Measurements from ENCODE around the gene KCNQ1.

Gene KCNQ1

DNA sequence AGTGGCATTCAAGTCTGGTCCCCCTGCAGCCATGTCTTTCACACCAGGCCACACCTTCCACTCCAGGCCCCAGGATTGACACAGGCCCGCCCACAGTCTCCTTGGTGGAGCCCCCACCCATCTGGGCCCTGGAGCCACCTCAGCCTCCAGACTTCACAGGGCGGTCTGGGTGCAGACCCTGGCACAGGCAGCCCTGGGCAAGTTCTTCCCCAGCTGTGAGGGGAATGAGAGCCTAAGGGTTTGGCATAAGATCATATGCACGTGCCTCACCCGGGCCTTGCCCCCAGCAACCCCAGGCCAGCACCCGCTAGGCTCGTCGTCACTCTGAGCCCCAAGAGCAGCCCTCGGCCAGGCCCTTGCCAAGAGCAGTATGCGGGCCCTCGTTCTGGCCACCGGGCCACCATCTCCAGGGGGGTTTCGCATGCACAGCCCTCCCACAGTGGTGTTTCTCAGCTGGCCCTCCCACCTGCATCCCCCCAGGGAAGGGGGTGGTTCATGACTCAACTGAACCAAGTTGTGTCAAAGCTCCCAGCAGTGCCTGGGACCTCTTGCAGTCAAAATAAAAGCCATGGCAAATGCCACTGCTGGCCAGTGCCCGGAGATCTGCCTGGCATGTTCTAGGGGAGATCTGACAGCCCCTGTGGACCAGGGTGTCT is 325.4 kb downstream of the KCNQ1 start:
- no peak for DNase-seq (ENCODE audit: low spot score)

DNA sequence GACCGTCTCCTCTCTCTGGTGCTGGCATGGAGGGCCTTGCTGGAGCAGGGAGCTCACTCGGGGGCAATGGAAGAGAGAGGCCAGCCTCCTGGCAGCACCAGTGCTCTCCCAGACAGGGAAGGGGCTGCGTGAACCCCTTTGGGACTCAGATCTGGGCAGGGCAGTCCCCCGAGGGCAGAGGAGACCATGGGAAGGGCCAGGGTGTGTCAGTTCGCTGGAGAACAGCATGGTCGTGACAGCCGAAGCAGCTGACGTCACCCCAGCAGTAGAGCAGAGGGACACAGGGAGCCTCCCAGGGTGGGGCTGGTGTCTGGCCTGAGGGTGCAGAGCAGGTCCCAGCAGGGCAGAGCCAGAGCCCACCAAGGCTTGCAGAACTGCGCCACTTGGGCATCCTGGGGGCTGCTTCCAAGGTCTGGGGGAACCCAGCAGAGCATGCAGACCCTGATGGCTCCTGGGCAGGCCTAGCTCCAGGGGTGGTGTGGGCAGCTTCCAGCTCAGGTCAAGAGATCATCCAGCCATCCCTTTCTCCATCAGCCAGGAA is 326.0 kb downstream of the KCNQ1 start:
- DNase-seq (ENCODE audit: low spot score) = no peak

DNA sequence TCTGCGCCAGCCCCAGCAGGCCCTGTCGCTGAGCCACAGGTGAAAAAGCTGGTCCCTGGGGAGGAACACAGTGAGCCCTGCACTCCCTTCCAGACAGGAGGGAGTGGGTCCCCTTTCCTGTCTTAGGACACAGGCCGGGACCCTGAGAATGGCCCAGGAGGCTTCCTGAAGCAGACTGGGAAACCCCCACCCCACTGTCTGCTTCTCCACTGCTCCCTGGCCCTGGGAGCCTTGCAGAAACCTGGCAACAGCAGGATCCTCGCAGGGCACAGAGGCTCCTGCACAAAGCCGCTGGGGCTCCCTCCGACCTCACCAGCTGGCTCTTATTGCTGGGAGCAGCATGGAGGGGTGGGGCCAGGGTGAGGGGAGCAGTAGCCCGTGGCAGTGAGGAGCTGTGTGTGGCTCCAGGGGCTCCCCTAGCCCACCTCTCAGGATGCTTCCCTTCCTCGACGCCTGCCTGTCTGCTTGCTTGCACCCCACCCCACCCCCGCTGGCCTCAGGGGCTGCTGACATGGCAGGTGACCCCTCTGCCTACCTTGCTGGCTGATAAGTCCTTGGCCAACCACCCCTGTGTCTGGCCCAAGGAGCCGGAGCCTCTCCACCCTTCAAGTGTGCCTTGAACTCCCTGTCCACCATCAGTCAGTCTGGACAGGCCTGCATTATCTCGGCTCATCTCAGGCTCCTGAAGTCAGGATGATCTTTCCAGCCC is 327.1 kb downstream of the KCNQ1 start:
- no peak for DNase-seq (ENCODE audit: low spot score)

DNA sequence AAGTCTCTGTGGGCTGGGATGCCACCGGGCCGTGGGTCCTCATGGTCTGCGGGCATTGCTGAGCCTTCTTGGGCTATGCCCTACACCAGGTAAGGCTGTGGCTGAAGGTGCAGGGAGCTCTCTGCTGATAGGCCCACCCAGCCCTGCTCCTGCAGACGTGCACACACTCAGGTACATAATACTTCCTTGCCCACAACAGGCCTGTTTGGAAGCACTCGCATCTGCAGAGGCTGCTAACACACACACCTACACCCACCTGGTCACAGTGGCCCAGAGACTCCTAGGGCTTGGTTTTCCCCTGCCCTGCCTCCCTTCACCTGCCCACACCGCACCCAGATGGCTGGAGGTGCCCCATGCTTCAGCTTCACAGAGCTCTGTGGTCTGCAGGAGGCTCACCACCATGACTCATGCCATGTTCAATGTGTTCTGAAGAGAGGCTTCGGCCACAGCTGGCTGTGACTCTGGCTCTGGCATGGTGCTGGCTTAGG is 327.8 kb downstream of the KCNQ1 start:
- no peak for DNase-seq (ENCODE audit: low spot score)

- DNase-seq (ENCODE audit: low spot score) = no peak
These were observed 329.6 kb downstream of the KCNQ1 start for GRCh38 chr11:2774173-2775082.

- no peak for DNase-seq (ENCODE audit: low spot score)
These were observed 330.3 kb downstream of the KCNQ1 start for GRCh38 chr11:2775083-2775625.

DNA sequence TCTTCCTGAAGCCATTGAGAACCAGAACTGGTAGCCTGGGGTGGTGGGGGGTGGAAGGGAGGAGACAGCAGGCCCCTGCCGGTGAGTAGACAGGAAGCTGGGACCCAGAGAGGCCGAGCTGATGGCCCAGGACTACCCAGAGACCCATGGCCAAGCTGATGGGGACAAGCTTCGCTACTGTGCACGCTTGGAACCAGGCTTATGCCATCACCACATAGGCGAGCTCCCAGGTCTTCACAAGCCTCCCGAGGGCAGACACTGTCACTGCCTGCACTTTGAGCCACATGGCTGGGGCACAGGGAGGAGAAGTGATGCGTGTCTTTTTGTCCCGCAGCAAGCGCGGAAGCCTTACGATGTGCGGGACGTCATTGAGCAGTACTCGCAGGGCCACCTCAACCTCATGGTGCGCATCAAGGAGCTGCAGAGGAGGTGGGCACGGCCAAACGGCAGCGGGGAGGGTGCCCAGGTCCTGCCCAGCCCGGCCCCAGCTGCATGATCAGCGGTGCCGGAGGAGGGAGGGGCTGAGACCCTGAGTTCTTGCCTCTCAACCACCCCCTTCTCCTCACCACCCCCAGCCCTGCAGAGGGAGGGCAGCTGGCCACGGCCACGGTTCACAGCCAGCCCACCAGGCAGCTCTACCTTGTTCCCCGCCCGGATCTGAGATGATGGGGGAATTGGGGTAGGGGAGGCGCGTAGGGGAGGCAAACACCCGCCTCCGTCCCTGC is 331.0 kb downstream of the KCNQ1 start:
- no peak for DNase-seq (ENCODE audit: low spot score)

- DNase-seq (ENCODE audit: low spot score) = no peak
These were observed 331.7 kb downstream of the KCNQ1 start for GRCh38 chr11:2776351-2777061.

DNA sequence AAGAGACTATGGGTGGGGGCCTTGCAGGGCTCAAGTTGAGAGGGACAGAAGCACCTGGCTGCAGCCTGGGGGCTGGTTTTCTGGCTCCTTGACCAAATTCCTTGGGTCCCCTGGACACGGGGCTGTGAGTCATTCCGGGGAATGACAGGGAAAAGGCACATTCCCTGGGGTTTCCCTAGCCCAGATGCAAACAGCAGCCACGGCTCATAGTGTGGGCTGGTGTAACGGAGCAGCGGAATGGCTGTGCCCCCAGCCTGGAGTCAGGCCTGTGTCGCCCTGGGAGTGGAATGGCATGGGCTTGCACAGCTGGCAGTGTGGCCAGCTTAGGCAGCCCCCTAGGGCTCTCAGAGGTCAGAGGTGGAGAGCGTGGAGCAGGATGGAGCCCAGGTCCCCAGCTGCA is 332.6 kb downstream of the KCNQ1 start:
- DNase-seq (ENCODE audit: low spot score) = no peak

DNA sequence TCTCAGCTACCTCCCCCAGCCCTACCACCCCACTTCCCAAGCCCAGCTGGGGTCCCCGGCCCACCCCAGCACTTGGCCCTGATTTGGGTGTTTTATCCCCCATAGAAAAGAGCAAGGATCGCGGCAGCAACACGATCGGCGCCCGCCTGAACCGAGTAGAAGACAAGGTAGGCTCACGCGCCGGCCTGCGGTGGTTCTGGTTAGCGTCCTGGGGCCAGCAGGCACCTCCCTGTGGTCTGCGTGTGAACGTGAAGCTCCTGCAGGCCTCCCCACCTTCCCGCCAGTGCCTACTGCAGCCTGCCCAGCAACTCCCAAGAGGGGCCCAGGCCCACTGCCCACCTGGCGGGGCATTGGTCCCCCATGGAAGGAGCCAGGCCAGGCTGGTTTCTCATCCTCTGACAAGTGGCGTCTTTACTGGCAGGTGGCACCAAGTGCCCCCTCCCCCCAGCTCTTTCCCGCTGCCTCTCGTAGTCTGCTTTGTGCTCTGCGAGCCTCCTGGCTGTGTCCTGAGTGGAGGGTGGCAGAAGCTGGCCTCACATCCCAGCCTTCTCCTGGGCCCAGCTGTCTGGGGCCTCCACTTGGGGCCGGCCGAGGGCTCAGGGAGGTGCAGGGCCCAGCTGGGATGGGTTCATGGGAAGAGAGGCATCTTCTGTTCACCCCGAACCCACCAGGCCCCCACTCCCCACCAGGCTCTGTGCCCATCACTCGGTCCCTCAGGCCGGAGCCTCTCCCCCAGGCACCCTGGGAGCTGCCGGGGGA is 333.2 kb downstream of the KCNQ1 start:
- no peak for DNase-seq (ENCODE audit: low spot score)

DNA sequence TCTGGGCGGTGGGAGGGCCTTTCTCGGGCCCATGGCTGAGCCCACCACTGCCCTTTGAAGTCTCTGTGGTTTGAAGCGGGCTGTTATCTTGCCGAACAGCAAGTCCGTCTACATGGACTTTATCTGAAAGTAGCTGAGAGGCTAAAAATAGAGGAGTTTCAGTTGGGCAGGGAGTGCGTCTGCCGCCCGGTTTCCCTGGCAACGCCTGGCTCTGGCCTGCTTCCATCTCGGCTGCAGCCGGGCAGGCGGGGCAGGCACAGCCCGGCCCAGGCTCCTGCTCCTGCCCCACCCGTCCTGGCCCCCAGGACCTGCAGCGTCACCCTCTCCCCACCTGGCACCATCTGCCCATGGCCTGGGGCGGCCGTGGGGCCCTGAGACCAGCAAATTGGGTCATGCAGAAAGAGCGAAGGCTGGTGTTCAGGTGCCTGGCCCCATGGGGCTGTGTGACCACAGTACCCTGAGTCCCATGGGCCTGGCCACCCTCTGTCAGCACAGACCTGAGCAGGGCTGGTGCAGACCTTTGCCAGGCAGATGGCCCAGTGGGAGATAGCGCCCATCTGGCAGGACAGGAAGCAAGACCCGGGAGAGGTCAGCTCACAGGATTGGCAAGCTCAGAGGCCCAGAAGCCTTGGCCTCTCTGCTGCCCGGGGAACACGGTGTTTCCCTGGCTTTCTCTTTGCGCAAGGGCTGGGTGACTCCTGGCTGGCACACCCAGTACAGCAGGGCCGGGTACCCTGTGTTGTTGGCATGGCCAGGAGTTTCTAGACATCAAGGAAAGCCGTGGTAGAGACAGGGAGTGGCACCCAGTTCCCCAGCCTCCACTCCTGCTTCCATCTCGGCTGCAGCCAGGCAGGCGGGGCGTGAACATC is 334.1 kb downstream of the KCNQ1 start:
- peak; percentile 26 for DNase-seq (ENCODE audit: low spot score)

DNA sequence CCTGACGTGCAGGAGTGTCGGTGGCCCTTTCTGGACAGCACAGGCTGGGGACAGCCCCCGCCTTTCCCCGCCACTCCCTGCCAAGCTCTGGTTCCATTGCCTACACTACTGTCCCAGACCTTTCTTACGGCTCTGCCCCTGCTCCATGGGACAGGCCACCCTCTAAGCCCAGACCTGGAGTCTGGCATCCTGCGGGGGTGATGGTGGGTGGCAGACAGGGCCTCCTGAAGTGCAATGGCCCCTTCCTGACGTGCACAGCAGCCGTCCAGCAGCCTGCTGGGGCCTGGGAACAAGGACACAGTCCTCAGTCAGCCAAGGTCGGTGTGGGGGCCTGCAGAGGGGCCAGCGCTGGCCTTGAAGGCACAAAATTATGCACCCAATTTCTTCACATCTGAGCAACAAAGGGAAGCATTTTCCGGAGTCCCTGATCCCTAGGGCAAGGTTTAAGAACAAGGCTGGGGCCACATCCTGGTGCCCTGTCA is 334.7 kb downstream of the KCNQ1 start:
- no peak for DNase-seq (ENCODE audit: low spot score)

DNA sequence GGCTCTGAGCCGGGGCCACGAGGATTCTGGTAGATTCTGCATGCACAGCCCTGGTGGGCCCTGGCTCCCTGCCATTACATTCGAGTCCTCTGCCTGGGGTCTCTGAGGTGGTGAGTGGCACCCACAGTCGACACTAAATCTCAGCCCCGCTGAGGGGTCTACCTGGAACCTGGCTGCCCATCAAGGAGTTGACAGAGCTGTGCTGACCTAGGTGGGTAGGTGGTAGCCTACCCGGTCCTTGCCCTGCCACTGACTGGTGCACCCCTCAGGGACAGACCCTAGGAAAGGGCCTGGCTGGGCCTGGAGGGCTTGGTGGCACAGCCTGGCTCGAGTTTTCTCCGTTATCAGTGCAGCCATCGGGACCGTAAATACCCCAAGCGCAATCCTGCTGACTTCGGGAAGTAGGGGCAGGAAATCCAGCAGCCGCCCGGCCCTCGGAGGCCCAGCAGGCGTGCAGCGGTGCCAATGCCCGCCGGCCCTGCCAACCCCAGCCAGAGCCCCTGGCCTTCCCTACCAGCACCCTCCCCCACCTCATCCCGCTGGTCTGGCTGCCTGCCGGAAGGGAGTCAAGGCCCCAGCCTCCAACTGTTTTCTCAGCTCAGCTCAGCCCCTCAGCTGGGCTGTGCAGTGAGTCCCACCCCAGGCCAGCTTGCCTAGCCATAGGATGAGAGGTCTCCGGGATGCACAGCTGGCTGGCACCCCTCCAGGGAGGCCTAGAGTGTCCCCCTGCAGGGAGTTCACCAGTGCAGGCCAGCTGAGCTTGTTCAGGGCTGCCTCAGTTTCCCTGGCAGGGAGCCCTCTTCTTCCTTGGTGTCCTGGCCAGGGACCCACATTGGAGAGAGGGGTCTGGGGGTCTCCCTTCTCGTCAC is 335.4 kb downstream of the KCNQ1 start:
- no peak for DNase-seq (ENCODE audit: low spot score)

- DNase-seq (ENCODE audit: low spot score) = no peak
These were observed 336.1 kb downstream of the KCNQ1 start for GRCh38 chr11:2780850-2781407.

- DNase-seq (ENCODE audit: low spot score) = no peak
These were observed 336.8 kb downstream of the KCNQ1 start for GRCh38 chr11:2781408-2782274.

DNA sequence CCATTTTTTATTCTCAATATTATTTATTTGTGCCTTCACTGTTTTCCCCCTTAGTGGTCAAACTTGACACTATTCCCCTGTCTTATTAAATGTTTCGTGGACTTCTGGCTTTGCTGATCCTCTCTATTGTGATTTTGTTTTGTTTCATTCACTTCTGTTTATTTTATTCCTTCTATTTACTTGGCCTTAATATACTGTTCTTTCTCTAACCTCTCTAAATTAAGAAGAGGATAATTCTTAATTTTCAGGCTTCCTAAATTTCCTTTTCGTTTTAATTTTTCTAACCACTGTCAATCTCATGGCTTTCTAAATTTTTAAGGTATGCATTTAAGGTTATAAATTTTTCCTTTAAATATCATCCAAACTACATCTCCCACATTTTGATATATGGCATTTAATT is 338.0 kb downstream of the KCNQ1 start:
- no peak for DNase-seq (ENCODE audit: low spot score)

Measured in NAMALWA (cell line).